Brain microvascular endothelial cell (primary cell): ENCODE measurements around the gene LRP8.

Experiments used
- DNase-seq: peaks from one replicate; pipeline ENCODE4 v3.0.0-alpha.2; 2020
- H3K27ac ChIP-seq: fragments of 250-450 bp; sonication (Bioruptor Pico); 2 replicates; pipeline ENCODE4 v1.5.1; 2020; ENCODE audit warnings: mild to moderate bottlenecking, moderate library complexity
- H3K27me3 ChIP-seq: fragments of 250-450 bp; sonication (Bioruptor Pico); replicated peaks from 2 replicates; pipeline ENCODE4 v1.5.1; 2020; ENCODE audit warnings: mild to moderate bottlenecking
- H3K36me3 ChIP-seq: fragments of 250-450 bp; sonication (Bioruptor Pico); replicated peaks from 2 replicates; pipeline ENCODE4 v1.5.1; 2020; ENCODE audit warnings: mild to moderate bottlenecking
- H3K4me3 ChIP-seq: 2 replicates; pipeline ENCODE4 v1.5.1; 2011; ENCODE audit warnings: low read depth, mild to moderate bottlenecking, control low read depth, low read length, moderate library complexity
- CTCF ChIP-seq: IDR thresholded peaks from 2 replicates; pipeline ENCODE4 v1.5.1; 2011; ENCODE audit warnings: low read depth, mild to moderate bottlenecking, moderate library complexity, low read length, control low read depth, inconsistent platforms; ENCODE audit errors: missing control alignments
- in situ Hi-C: cut with HindIII; loops from 2 replicates; pipeline ENCODE4 v1.10.0; 2017; ENCODE audit warnings: low sequenced_read_pairs, low pct_ligation_motif_present

LRP8 gene

GRCh38 chr1:53280496-53280895 lies 47.4 kb downstream of the LRP8 start:
- no peaks in the 10 kb centered on the region for H3K36me3 ChIP-seq

GRCh38 chr1:53279296-53280200 lies 48.3 kb downstream of the LRP8 start:
- DNase-seq, result no peak
- in situ Hi-C loops, result no loop called here
- H3K36me3 ChIP-seq, result no peaks in the 10 kb centered on the region

More at GRCh38 chr1:53280496-53280895, 47.4 kb downstream of the LRP8 start:
- in situ Hi-C loops, result no loop called here
- DNase-seq, result no peak
- Histone ChIP-seq H3K4me3 (no peak overlapping the region), H3K27me3 (no peaks in the 10 kb centered on the region), H3K27ac (no peak overlapping the region)
- no peak for TF ChIP-seq CTCF

GRCh38 chr1:53278298-53278725 lies 49.6 kb downstream of the LRP8 start:
- in situ Hi-C loops, result no loop called here
- Histone ChIP-seq H3K36me3 (no peaks in the 10 kb centered on the region), H3K27ac (no peak overlapping the region), H3K27me3 (no peaks in the 10 kb centered on the region), H3K4me3 (no peak overlapping the region)
- TF ChIP-seq CTCF, result peak; percentile 89
- DNase-seq, result peak; percentile 45

More at GRCh38 chr1:53279296-53280200, 48.3 kb downstream of the LRP8 start:
- no peak overlapping the region for H3K4me3 ChIP-seq
- H3K27ac ChIP-seq, result no peak overlapping the region
- TF ChIP-seq CTCF, result no peak
- no peaks in the 10 kb centered on the region for H3K27me3 ChIP-seq

GRCh38 chr1:53277326-53277725 lies 50.5 kb downstream of the LRP8 start:
- in situ Hi-C loops, result no loop called here
- Histone ChIP-seq H3K36me3 (no peaks in the 10 kb centered on the region), H3K27me3 (no peaks in the 10 kb centered on the region), H3K4me3 (no peak overlapping the region), H3K27ac (no peak overlapping the region)
- no peak for DNase-seq
- no peak for TF ChIP-seq CTCF

- H3K27me3 ChIP-seq, result no peaks in the 10 kb centered on the region
- H3K27ac ChIP-seq, result no peak overlapping the region
- no peak for TF ChIP-seq CTCF
- in situ Hi-C loops, result no loop called here
- no peak overlapping the region for H3K4me3 ChIP-seq
- DNase-seq, result no peak
- H3K36me3 ChIP-seq, result no peaks in the 10 kb centered on the region
Observed at GRCh38 chr1:53276902-53277281, 51.0 kb downstream of the LRP8 start.
